GM13976 (cell line): ENCODE data around the gene RALY.
A peak's percentile ranks its signal among the peaks of the same experiment; 100 is the strongest.

Experiments
- DNase-seq: peaks from one replicate; pipeline ENCODE4 v3.0.0; 2012; ENCODE audit warnings: low spot score
- CTCF ChIP-seq: IDR thresholded peaks from 2 replicates; pipeline ENCODE4 v1.5.1; 2012; ENCODE audit warnings: borderline replicate concordance, mild to moderate bottlenecking; ENCODE audit not compliant: insufficient read depth; ENCODE audit errors: extremely low read depth, missing control alignments, control extremely low read depth
- in situ Hi-C: fragments of 300-500 bp; cut with MboI; formaldehyde crosslinking; loops from one replicate; pipeline ENCODE4 v1.12.0; 2022; ENCODE audit warnings: low sequenced_read_pairs, mixed read lengths, inconsistent platforms; ENCODE audit not compliant: unreplicated experiment

The RALY gene

GRCh38 chr20:34015401-34016335 is 22.0 kb downstream of the RALY start:
- no peak for DNase-seq
- no peak for TF ChIP-seq CTCF
- in situ Hi-C loops = no loop called here

GRCh38 chr20:34016736-34017135 is 23.0 kb downstream of the RALY start:
- in situ Hi-C loops = no loop called here
- no peak for TF ChIP-seq CTCF
- DNase-seq = no peak

GRCh38 chr20:34017610-34018009 is 23.9 kb downstream of the RALY start:
- TF ChIP-seq CTCF = no peak

GRCh38 chr20:34018166-34018565 is 24.5 kb downstream of the RALY start:
- TF ChIP-seq CTCF = no peak
- no peak for DNase-seq
- in situ Hi-C loops = no loop called here

More at GRCh38 chr20:34017610-34018009, 23.9 kb downstream of the RALY start:
- no peak for DNase-seq
- in situ Hi-C loops = no loop called here

- peak; percentile 75 for DNase-seq
- peak; percentile 32 for TF ChIP-seq CTCF
- in situ Hi-C loops = no loop called here
Measured at GRCh38 chr20:34022151-34022838, 28.6 kb downstream of the RALY start.

GRCh38 chr20:34022839-34023234 is 29.1 kb downstream of the RALY start:
- no peak for DNase-seq
- TF ChIP-seq CTCF = no peak
- in situ Hi-C loops = no loop called here
